Gastrocnemius medialis (tissue), 4 donors: Measurements from ENCODE around the gene TEX11. TPM values are rescaled to one million over a fixed set of nuclear protein-coding genes. Genes with fewer than 3 reads are reported as not detected.
"Not testable (repeated sequence)": the region's sequence is repeated elsewhere in the genome, so short reads cannot be mapped to it uniquely, and the experiment has no call there.

Experiments used
- ATAC-seq, 2 donors: fragments of 150-250 bp; one replicate each; pipeline ENCODE4 v1.9.1; 2016
- DNase-seq, 2 donors: peaks; one replicate each; pipeline ENCODE4 v3.0.0-alpha.2; 2019
- H3K27ac ChIP-seq, 4 donors: fragments of 200-600 bp; sonication (generic); 1 replicate in 1 of 4; 2 replicates in 3 of 4; pipeline ENCODE4 v1.5.1; 2016 to 2018; ENCODE audit warnings: mild to moderate bottlenecking in 2 of 4, moderate library complexity in 1 of 4
- H3K27me3 ChIP-seq, 3 donors: fragments of 200-600 bp; sonication (generic) in 2 of 3; 1 replicate in 1 of 3; 2 replicates in 2 of 3; pipeline versions ENCODE4 v1.5.1 to v1.6.0; 2016 to 2019; ENCODE audit warnings: mild to moderate bottlenecking in 1 of 3, moderate library complexity in 1 of 3
- H3K36me3 ChIP-seq, 2 donors: fragments of 200-600 bp; sonication (generic) in 1 of 2; one replicate each; pipeline ENCODE4 v1.5.1; 2017 to 2018
- H3K4me1 ChIP-seq, 2 donors: fragments of 200-600 bp; sonication (generic) in 1 of 2; one replicate each; pipeline ENCODE4 v1.5.1; 2016 to 2017; ENCODE audit warnings: mild to moderate bottlenecking in 2 of 2
- H3K4me3 ChIP-seq, 4 donors: fragments of 200-600 bp; sonication (generic) in 3 of 4; 1 replicate in 1 of 4; 2 replicates in 3 of 4; pipeline ENCODE4 v1.5.1; 2016 to 2019; ENCODE audit warnings: mild to moderate bottlenecking in 2 of 4
- H3K9me3 ChIP-seq, 3 donors: fragments of 200-600 bp; sonication (generic) in 2 of 3; 1 replicate in 1 of 3; 2 replicates in 2 of 3; pipeline ENCODE4 v1.5.1; 2016 to 2019
- CTCF ChIP-seq, 5 experiments: fragments of 450-650 bp in 3 of 5; fragments of 200-600 bp in 2 of 5; sonication (generic) in 2 of 5; IDR thresholded peaks in 4 of 5; conservative IDR thresholded peaks in 1 of 5; 1 replicate in 4 of 5; 2 replicates in 1 of 5; pipeline ENCODE4 v1.5.1; 2016 to 2019; ENCODE audit warnings: antibody characterized with exemption in 5 of 5, mild to moderate bottlenecking in 3 of 5, moderate library complexity in 3 of 5
- POLR2A ChIP-seq, 2 donors: fragments of 450-650 bp; IDR thresholded peaks; one replicate each; pipeline ENCODE4 v1.6.1; 2017; ENCODE audit warnings: antibody characterized with exemption in 2 of 2, mild to moderate bottlenecking in 2 of 2, moderate library complexity in 2 of 2
- in situ Hi-C, 4 donors: fragments of 200-750 bp; cut with MboI; loops; one replicate each; pipeline versions ENCODE4 v1.15.0 to v1.8.0; 2017; ENCODE audit warnings: low sequenced_read_pairs in 4 of 4
- intact Hi-C: fragments of 100-400 bp; cut with DNase I; formaldehyde crosslinking; loops from one replicate; pipeline ENCODE4 v1.15.1; 2023; ENCODE audit warnings: low total_unique reads
- total RNA-seq, 4 donors: library from RNA; depleted of rRNA; stranded (reverse); fragments of >200 nt; gene quantifications; one replicate each; pipeline versions ENCODE4 v1.1.0 to v1.2.3, GENCODE V29; 2016

Gene TEX11
- total RNA-seq, 4 donors from 2014 or later, result not detected

GRCh38 chrX:70720721-70721120, 187.8 kb downstream of the TEX11 start:
- TF ChIP-seq CTCF (IDR thresholded peaks at IDR 0.05 in 4 of 5, conservative IDR thresholded peaks at IDR 0.05 in 1 of 5), result no peak
- ATAC-seq, result no peak
- no peaks in the 10 kb centered on the region for H3K36me3 ChIP-seq
- in situ Hi-C loops (no loop called here), intact Hi-C loops (no loop called here)
- no peaks in the 10 kb centered on the region for H3K27me3 ChIP-seq
- DNase-seq, result no peak
- no peaks in the 10 kb centered on the region for H3K4me1 ChIP-seq
- no peaks in the 10 kb centered on the region for H3K9me3 ChIP-seq
- H3K4me3 ChIP-seq, result no peak overlapping the region
- H3K27ac ChIP-seq, result no peak overlapping the region

- H3K36me3 ChIP-seq, DNase-seq, H3K27me3 ChIP-seq, H3K27ac ChIP-seq, H3K4me3 ChIP-seq, H3K9me3 ChIP-seq, H3K4me1 ChIP-seq, in situ Hi-C loops, ATAC-seq, intact Hi-C loops: not testable (repeated sequence)
Observed at GRCh38 chrX:70711336-70711735, 197.2 kb downstream of the TEX11 start.

- in situ Hi-C loops (no loop called here), intact Hi-C loops (no loop called here)
- Histone ChIP-seq H3K4me1 (no peaks in the 10 kb centered on the region), H3K27me3 (peaks cover 0 to 3% (median 0%) of the 10 kb centered on the region in 3 donors), H3K4me3 (no peak overlapping the region), H3K9me3 (no peaks in the 10 kb centered on the region), H3K27ac (no peak overlapping the region), H3K36me3 (no peaks in the 10 kb centered on the region)
- ATAC-seq (no peak), DNase-seq (no peak)
- no peak for TF ChIP-seq POLR2A (IDR thresholded peaks at IDR 0.05)
- TF ChIP-seq CTCF (IDR thresholded peaks at IDR 0.05 in 4 of 5, conservative IDR thresholded peaks at IDR 0.05 in 1 of 5), result no peak
Observed at GRCh38 chrX:70694339-70695122, 214.0 kb downstream of the TEX11 start.

- H3K27me3 ChIP-seq, H3K4me1 ChIP-seq, DNase-seq, in situ Hi-C loops, H3K9me3 ChIP-seq, H3K36me3 ChIP-seq, H3K4me3 ChIP-seq, intact Hi-C loops, H3K27ac ChIP-seq, ATAC-seq: not testable (repeated sequence)
Observed at GRCh38 chrX:70679455-70679854, 229.1 kb downstream of the TEX11 start.

GRCh38 chrX:70675284-70675683, 233.2 kb downstream of the TEX11 start:
- Histone ChIP-seq H3K4me1 (no peaks in the 10 kb centered on the region), H3K27me3 (peaks cover 0 to 7% (median 0%) of the 10 kb centered on the region in 3 donors), H3K4me3 (no peak overlapping the region), H3K36me3 (no peaks in the 10 kb centered on the region), H3K9me3 (no peaks in the 10 kb centered on the region), H3K27ac (no peak overlapping the region)
- ATAC-seq (no peak), DNase-seq (no peak)
- in situ Hi-C loops, result no loop called here
- TF ChIP-seq CTCF (IDR thresholded peaks at IDR 0.05 in 4 of 5, conservative IDR thresholded peaks at IDR 0.05 in 1 of 5) (no peak), POLR2A (IDR thresholded peaks at IDR 0.05) (no peak)
- intact Hi-C loops, result no loop called here

- Histone ChIP-seq H3K36me3 (no peaks in the 10 kb centered on the region), H3K4me1 (no peaks in the 10 kb centered on the region), H3K27me3 (peaks cover 0 to 7% (median 0%) of the 10 kb centered on the region in 3 donors), H3K9me3 (no peaks in the 10 kb centered on the region), H3K4me3 (no peak overlapping the region), H3K27ac (no peak overlapping the region)
- DNase-seq, result no peak
- in situ Hi-C loops (no loop called here), intact Hi-C loops (no loop called here)
- no peak for ATAC-seq
- TF ChIP-seq POLR2A (IDR thresholded peaks at IDR 0.05) (no peak), CTCF (IDR thresholded peaks at IDR 0.05 in 4 of 5, conservative IDR thresholded peaks at IDR 0.05 in 1 of 5) (no peak)
Observed at GRCh38 chrX:70672326-70672725, 236.2 kb downstream of the TEX11 start.
